Fibroblast of mammary gland (primary cell): ENCODE measurements around the gene PKD1L1.
"Not testable (repeated sequence)": the region's sequence is repeated elsewhere in the genome, so short reads cannot be mapped to it uniquely, and the experiment has no call there.

Experiments used
- DNase-seq: peaks from one replicate; pipeline ENCODE4 v3.0.0-alpha.2; 2010; ENCODE audit warnings: low read depth
- H3K4me3 ChIP-seq: 2 replicates; pipeline ENCODE4 v1.5.1; 2011; ENCODE audit warnings: low read depth, mild to moderate bottlenecking, low read length, moderate library complexity; ENCODE audit not compliant: control insufficient read depth
- CTCF ChIP-seq: conservative IDR thresholded peaks from 2 replicates; pipeline ENCODE4 v1.5.1; 2011; ENCODE audit warnings: low read depth, low read length, inconsistent platforms; ENCODE audit not compliant: control insufficient read depth, insufficient read depth

PKD1L1 gene

GRCh38 chr7:47757921-47758411 lies 190.3 kb downstream of the PKD1L1 start:
- TF ChIP-seq CTCF: no peak
- DNase-seq: peak; percentile 94
- no peak overlapping the region for H3K4me3 ChIP-seq

GRCh38 chr7:47756636-47757035 lies 191.6 kb downstream of the PKD1L1 start:
- H3K4me3 ChIP-seq: no peak overlapping the region
- no peak for TF ChIP-seq CTCF
- no peak for DNase-seq

GRCh38 chr7:47755248-47755647 lies 193.0 kb downstream of the PKD1L1 start:
- no peak for TF ChIP-seq CTCF
- no peak for DNase-seq
- no peak overlapping the region for H3K4me3 ChIP-seq

GRCh38 chr7:47751724-47752123 lies 196.5 kb downstream of the PKD1L1 start:
- DNase-seq: not testable (repeated sequence)

GRCh38 chr7:47751043-47751442 lies 197.2 kb downstream of the PKD1L1 start:
- no peak for TF ChIP-seq CTCF
- DNase-seq: no peak
- H3K4me3 ChIP-seq: no peak overlapping the region

More at GRCh38 chr7:47751724-47752123, 196.5 kb downstream of the PKD1L1 start:
- H3K4me3 ChIP-seq: not testable (repeated sequence)

- no peak for TF ChIP-seq CTCF
- H3K4me3 ChIP-seq: no peak overlapping the region
- DNase-seq: no peak
Measured at GRCh38 chr7:47748041-47748440, 200.2 kb downstream of the PKD1L1 start.

GRCh38 chr7:47747160-47747559 lies 201.1 kb downstream of the PKD1L1 start:
- no peak for DNase-seq
- no peak for TF ChIP-seq CTCF
- H3K4me3 ChIP-seq: no peak overlapping the region
